Mesendoderm (in vitro differentiated cells): ENCODE results near the gene PWWP3B. TPM values are rescaled to one million over a fixed set of nuclear protein-coding genes. Genes with fewer than 3 reads are reported as not detected.

ENCODE experiments used
- DNase-seq: peaks from one replicate; pipeline ENCODE4 v3.0.0; 2013
- H2AK5ac ChIP-seq: 2 replicates; pipeline ENCODE4 v1.6.1; 2013; ENCODE audit warnings: low read length, inconsistent platforms
- H2BK120ac ChIP-seq: 2 replicates; pipeline ENCODE4 v1.6.1; 2013; ENCODE audit warnings: low read depth, mild to moderate bottlenecking, low read length, moderate library complexity, mixed read lengths
- H2BK15ac ChIP-seq: replicated peaks from 2 replicates; pipeline ENCODE4 v1.6.1; 2013; ENCODE audit warnings: low read depth, mild to moderate bottlenecking, moderate library complexity
- H2BK5ac ChIP-seq: 2 replicates; pipeline ENCODE4 v1.6.1; 2013; ENCODE audit warnings: low read length, inconsistent platforms
- H3K18ac ChIP-seq: 2 replicates; pipeline ENCODE4 v1.6.1; 2013; ENCODE audit warnings: mild to moderate bottlenecking, low read length, mixed read lengths
- H3K23ac ChIP-seq: one replicate; pipeline ENCODE4 v1.6.1; 2013; ENCODE audit warnings: low read length
- H3K27ac ChIP-seq: 2 replicates; pipeline ENCODE4 v1.5.1; 2013; ENCODE audit warnings: low read depth, mild to moderate bottlenecking, inconsistent platforms, low read length, moderate library complexity
- H3K27me3 ChIP-seq: 2 replicates; pipeline ENCODE4 v1.6.1; 2013; ENCODE audit warnings: low read length, control low read depth, mild to moderate bottlenecking, inconsistent platforms; ENCODE audit not compliant: insufficient read depth, poor library complexity
- H3K36me3 ChIP-seq: 2 replicates; pipeline ENCODE4 v1.6.1; 2013; ENCODE audit warnings: low read length, inconsistent platforms; ENCODE audit not compliant: control insufficient read depth, insufficient read depth
- H3K4ac ChIP-seq: one replicate; pipeline ENCODE4 v1.6.1; 2013; ENCODE audit warnings: low read depth, mild to moderate bottlenecking, low read length, moderate library complexity
- H3K4me1 ChIP-seq: 2 replicates; pipeline ENCODE4 v1.6.1; 2013; ENCODE audit warnings: low read depth, low read length, inconsistent platforms; ENCODE audit not compliant: control insufficient read depth
- H3K4me2 ChIP-seq: 2 replicates; pipeline ENCODE4 v1.6.1; 2013; ENCODE audit warnings: low read length
- H3K4me3 ChIP-seq: 2 replicates; pipeline ENCODE4 v1.5.1; 2013; ENCODE audit warnings: mild to moderate bottlenecking, low read length
- H3K56ac ChIP-seq: one replicate; pipeline ENCODE4 v1.6.1; 2013; ENCODE audit warnings: low read length
- H3K79me1 ChIP-seq: 2 replicates; pipeline ENCODE4 v1.6.1; 2013; ENCODE audit warnings: low read length, inconsistent platforms
- H3K79me2 ChIP-seq: 2 replicates; pipeline ENCODE4 v1.6.1; 2013; ENCODE audit warnings: mild to moderate bottlenecking, low read length; ENCODE audit not compliant: control insufficient read depth, insufficient read depth
- H3K9ac ChIP-seq: 2 replicates; pipeline ENCODE4 v1.6.1; 2013; ENCODE audit warnings: low read length, inconsistent platforms
- H4K5ac ChIP-seq: one replicate; pipeline ENCODE4 v1.6.1; 2013; ENCODE audit warnings: low read length
- H4K8ac ChIP-seq: one replicate; pipeline ENCODE4 v1.6.1; 2013; ENCODE audit warnings: low read depth, mild to moderate bottlenecking, control low read depth, low read length, moderate library complexity
- WGBS: extraction: QIAGEN DNeasy Blood & Tissue Kit; methylation state at CpG from one replicate; pipeline ENCODE4 v1.1.7; 2013; ENCODE audit warnings: low lambda C conversion rate, missing lambda C conversion rate; ENCODE audit not compliant: insufficient coverage; ENCODE audit errors: extremely low coverage; 5-methylcytosine and 5-hydroxymethylcytosine counted together
- polyA plus RNA-seq, 2 experiments: library from polyadenylated mRNA; stranded (reverse); fragments of 200-250 nt; gene quantifications; one replicate each; pipeline ENCODE4 v1.2.3, GENCODE V29; 2013

PWWP3B gene
- 0.46 TPM for polyA plus RNA-seq (2013, experiment 1 of 2)
- polyA plus RNA-seq (2013, experiment 2 of 2), result 0.46 TPM

DNA sequence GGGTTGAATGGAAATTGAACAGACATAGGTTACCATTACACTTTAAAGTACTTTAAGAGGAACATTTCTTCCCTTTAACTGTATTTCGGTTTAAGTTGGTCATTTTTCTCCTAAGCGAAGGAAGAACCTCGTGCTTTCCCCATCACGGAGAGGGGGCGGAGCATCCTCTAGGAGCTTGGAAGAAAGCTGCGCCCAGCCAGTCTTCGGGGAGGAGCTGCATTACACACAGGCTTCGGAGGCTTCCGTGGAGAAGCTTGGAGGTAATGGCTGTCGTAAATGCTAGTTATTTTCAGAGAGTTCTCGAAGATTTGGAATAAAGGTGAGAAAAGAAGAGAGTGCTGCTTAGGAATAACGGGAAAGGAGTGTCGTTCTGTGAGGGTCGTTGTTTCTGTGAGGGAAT lies at the start of gene PWWP3B:
TSS of gene PWWP3B (plus strand) at position 199 of the 400 bp plus-strand sequence. CDS start 37,128 bp downstream, outside the sequence.
- Histone ChIP-seq H3K9ac (peak within 1 kb of the TSS; percentile 38), H2BK15ac (no peak within 1 kb of the TSS), H3K36me3 (no peaks in the 10 kb centered on the region), H3K4me3 (no peak within 1 kb of the TSS), H3K23ac (no peak within 1 kb of the TSS), H3K79me2 (no peaks in the 10 kb centered on the region), H3K79me1 (no peaks in the 10 kb centered on the region), H3K4me2 (no peak within 1 kb of the TSS), H4K5ac (no peak within 1 kb of the TSS), H3K18ac (no peak within 1 kb of the TSS), H3K4ac (no peak within 1 kb of the TSS), H2BK5ac (no peak within 1 kb of the TSS), H3K27ac (no peak within 1 kb of the TSS), H4K8ac (no peak within 1 kb of the TSS), H2BK120ac (no peak within 1 kb of the TSS), H3K56ac (no peak within 1 kb of the TSS), H2AK5ac (no peak within 1 kb of the TSS), H3K27me3 (no peaks in the 10 kb centered on the region), H3K4me1 (no peaks in the 10 kb centered on the region)
- peak; percentile 72 for DNase-seq
- no CpG with 5 or more reads among the region's 14 CpGs for WGBS

DNA sequence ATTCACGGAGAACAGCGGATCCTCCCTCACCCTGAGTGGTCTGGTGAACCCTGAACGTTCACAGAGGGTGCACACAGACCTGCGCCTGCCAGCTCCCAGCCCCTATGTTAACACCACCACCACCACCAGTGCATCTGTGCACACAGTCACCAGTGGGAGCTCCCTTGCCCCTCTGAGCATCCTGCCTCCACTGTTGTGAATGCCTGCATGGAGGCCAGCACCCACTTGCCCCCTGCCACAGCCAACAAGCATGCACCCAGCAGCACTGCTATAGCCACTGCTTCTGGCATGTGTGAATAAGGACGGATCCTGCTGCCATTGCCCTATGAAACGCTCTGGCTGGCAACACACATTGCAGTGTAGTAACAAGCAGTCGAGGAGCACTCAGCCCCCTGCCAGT lies 29.1 kb upstream of the PWWP3B start:
- no peak overlapping the region for H3K4me3 ChIP-seq
- no peak overlapping the region for H3K9ac ChIP-seq
- no peaks in the 10 kb centered on the region for H3K79me1 ChIP-seq
- H2BK5ac ChIP-seq, result no peak overlapping the region
- no peaks in the 10 kb centered on the region for H3K4me1 ChIP-seq
- no peaks in the 10 kb centered on the region for H3K79me2 ChIP-seq
- no peaks in the 10 kb centered on the region for H3K36me3 ChIP-seq
- no peaks in the 10 kb centered on the region for H3K27me3 ChIP-seq
- H2BK15ac ChIP-seq, result no peak overlapping the region
- no peak overlapping the region for H2BK120ac ChIP-seq
- H3K56ac ChIP-seq, result no peak overlapping the region
- no peak overlapping the region for H3K27ac ChIP-seq
- H4K8ac ChIP-seq, result no peak overlapping the region
- no CpG with 5 or more reads among the region's 7 CpGs for WGBS
- no peak overlapping the region for H3K4me2 ChIP-seq
- DNase-seq, result no peak
- H3K18ac ChIP-seq, result no peak overlapping the region
- H4K5ac ChIP-seq, result no peak overlapping the region
- no peak overlapping the region for H3K4ac ChIP-seq
- H3K23ac ChIP-seq, result no peak overlapping the region
- no peak overlapping the region for H2AK5ac ChIP-seq

DNA sequence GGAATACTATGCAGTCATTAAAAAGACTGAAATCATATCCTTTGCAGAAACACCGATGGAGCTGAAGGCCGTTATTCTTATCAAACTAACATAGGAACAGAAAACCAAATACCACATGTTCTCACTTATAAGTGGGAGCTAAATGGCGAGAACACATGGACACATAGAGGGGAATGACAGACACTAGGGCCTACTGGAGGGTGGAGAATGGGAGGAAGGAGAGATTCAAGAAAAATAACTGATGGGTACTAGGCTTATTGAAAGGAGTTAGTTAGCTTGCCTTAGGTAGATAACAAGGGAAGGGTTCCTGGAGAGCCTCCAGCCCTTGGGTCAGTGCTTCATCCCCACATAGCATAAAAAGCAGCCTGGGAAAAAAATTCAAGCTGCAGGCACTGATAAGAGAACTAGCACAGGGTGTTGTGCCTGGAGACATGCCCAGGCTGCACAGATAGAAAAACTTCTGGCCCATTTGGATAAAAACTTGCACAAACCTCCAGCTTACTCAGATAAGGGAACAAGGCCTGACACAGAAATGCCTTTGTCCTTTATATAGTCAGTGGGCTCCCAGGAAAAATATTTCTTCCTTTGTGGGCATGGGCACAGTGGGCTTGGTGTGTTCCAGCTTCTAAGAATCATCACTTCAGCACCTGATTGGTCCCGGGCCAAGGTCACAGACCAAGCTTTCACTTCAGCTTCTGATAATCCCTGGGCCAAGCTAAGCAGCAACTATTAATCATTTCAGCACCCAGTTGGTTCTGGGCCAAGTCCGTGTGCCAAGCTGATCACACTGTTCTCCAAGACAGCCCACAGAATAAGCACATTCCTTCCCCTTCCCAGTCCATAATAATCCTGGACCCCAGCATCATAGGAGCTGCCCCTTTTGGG lies 23.1 kb upstream of the PWWP3B start:
- H3K27ac ChIP-seq, result no peak overlapping the region
- no peaks in the 10 kb centered on the region for H3K36me3 ChIP-seq
- H3K27me3 ChIP-seq, result no peaks in the 10 kb centered on the region
- DNase-seq, result no peak
- no peaks in the 10 kb centered on the region for H3K79me2 ChIP-seq
- no peak overlapping the region for H3K4ac ChIP-seq
- no peak overlapping the region for H3K4me2 ChIP-seq
- H2BK5ac ChIP-seq, result no peak overlapping the region
- H2BK15ac ChIP-seq, result no peak overlapping the region
- no peak overlapping the region for H3K18ac ChIP-seq
- no peaks in the 10 kb centered on the region for H3K4me1 ChIP-seq
- H3K9ac ChIP-seq, result no peak overlapping the region
- H3K23ac ChIP-seq, result no peak overlapping the region
- H4K8ac ChIP-seq, result no peak overlapping the region
- no peak overlapping the region for H2AK5ac ChIP-seq
- no peak overlapping the region for H3K56ac ChIP-seq
- no peak overlapping the region for H2BK120ac ChIP-seq
- no peak overlapping the region for H4K5ac ChIP-seq
- WGBS, result no CpG with 5 or more reads among the region's 5 CpGs
- H3K4me3 ChIP-seq, result no peak overlapping the region
- H3K79me1 ChIP-seq, result no peaks in the 10 kb centered on the region

DNA sequence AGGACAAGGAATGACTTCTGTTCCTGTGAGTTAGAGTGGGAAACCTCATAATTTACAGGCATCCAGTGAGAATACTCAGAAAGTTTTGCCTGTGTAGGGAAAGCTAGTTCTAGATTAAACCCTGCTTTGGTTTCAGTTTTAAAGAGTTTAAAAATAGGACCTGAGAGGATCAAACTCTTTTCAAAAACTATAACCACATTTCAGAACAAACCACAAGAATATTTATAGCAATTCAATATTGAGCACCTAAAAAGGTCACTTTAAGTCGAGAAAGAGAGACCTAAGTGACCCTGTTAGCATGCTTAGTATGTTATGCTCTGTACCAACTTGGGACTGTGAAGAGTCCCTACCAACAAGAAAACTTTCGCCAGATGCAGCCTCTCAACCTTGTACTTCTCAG lies 17.4 kb upstream of the PWWP3B start:
- no peak overlapping the region for H2BK5ac ChIP-seq
- H3K79me1 ChIP-seq, result no peaks in the 10 kb centered on the region
- H3K23ac ChIP-seq, result no peak overlapping the region
- no peak overlapping the region for H3K4me3 ChIP-seq
- H3K27me3 ChIP-seq, result no peaks in the 10 kb centered on the region
- no peak overlapping the region for H4K8ac ChIP-seq
- no peak overlapping the region for H3K56ac ChIP-seq
- DNase-seq, result no peak
- no peak overlapping the region for H3K4ac ChIP-seq
- no peak overlapping the region for H2BK15ac ChIP-seq
- H3K18ac ChIP-seq, result no peak overlapping the region
- H3K27ac ChIP-seq, result no peak overlapping the region
- no peaks in the 10 kb centered on the region for H3K79me2 ChIP-seq
- H3K4me1 ChIP-seq, result no peaks in the 10 kb centered on the region
- WGBS, result no CpG with 5 or more reads among the region's 2 CpGs
- no peak overlapping the region for H2BK120ac ChIP-seq
- no peak overlapping the region for H3K4me2 ChIP-seq
- H4K5ac ChIP-seq, result no peak overlapping the region
- no peak overlapping the region for H3K9ac ChIP-seq
- H2AK5ac ChIP-seq, result no peak overlapping the region
- H3K36me3 ChIP-seq, result no peaks in the 10 kb centered on the region

DNA sequence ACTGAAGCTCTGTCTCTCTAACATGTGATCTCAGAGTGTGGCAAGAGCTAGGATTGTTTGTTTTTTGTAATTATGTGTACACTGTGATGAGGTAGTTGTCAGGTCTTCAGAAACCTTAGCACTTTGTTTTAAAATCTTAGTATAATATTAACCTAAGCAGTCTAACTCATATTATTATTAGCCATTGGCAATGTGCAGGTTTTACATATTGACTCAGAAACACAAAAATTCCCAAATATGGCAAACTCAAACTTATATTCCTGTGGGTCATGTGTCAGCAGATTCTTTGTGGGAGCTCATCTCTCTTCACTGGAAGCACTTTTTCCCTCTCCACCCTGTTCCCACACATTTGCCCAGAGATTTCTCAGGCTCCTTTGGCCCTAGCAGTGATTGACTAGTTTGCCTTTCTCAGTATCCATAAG lies 8.2 kb upstream of the PWWP3B start:
- no peaks in the 10 kb centered on the region for H3K36me3 ChIP-seq
- H3K4ac ChIP-seq, result no peak overlapping the region
- H4K5ac ChIP-seq, result no peak overlapping the region
- H3K27ac ChIP-seq, result no peak overlapping the region
- no peak overlapping the region for H4K8ac ChIP-seq
- H3K4me2 ChIP-seq, result no peak overlapping the region
- H3K4me3 ChIP-seq, result no peak overlapping the region
- no peak overlapping the region for H3K56ac ChIP-seq
- no peaks in the 10 kb centered on the region for H3K79me2 ChIP-seq
- no peak overlapping the region for H3K9ac ChIP-seq
- no peaks in the 10 kb centered on the region for H3K27me3 ChIP-seq
- H2BK120ac ChIP-seq, result no peak overlapping the region
- H3K23ac ChIP-seq, result no peak overlapping the region
- no peak overlapping the region for H3K18ac ChIP-seq
- H2AK5ac ChIP-seq, result no peak overlapping the region
- no peaks in the 10 kb centered on the region for H3K79me1 ChIP-seq
- no peak overlapping the region for H2BK15ac ChIP-seq
- H3K4me1 ChIP-seq, result no peaks in the 10 kb centered on the region
- no peak for DNase-seq
- no peak overlapping the region for H2BK5ac ChIP-seq

DNA sequence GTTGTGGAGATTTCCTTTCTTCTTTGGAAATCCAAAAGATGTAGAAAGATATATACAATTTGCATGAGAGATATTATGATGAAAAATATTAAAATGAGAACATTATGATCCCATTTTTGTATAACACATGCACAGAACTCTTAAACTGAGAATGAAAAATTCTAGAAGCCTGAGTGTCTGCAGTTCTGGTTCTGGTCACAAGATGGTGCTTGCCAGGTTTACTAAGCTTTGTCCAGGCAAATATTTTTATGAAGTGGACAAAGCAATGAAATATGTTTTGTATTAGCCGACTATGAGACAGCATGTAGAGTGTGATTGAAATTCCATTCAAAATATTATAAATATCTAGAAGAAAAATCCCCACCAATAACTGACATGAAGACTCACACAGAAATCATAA lies 2.2 kb downstream of the PWWP3B start:
- no peaks in the 10 kb centered on the region for H3K4me1 ChIP-seq
- no peaks in the 10 kb centered on the region for H3K79me1 ChIP-seq
- no peak overlapping the region for H3K23ac ChIP-seq
- WGBS, result no CpG with 5 or more reads among the region's 1 CpG
- no peak overlapping the region for H3K18ac ChIP-seq
- no peak overlapping the region for H3K4me2 ChIP-seq
- H4K5ac ChIP-seq, result no peak overlapping the region
- peak; percentile 0 for DNase-seq
- H4K8ac ChIP-seq, result no peak overlapping the region
- no peak overlapping the region for H2BK120ac ChIP-seq
- no peaks in the 10 kb centered on the region for H3K79me2 ChIP-seq
- H3K36me3 ChIP-seq, result no peaks in the 10 kb centered on the region
- no peak overlapping the region for H2BK5ac ChIP-seq
- H3K9ac ChIP-seq, result no peak overlapping the region
- H3K27ac ChIP-seq, result no peak overlapping the region
- H3K4ac ChIP-seq, result no peak overlapping the region
- no peak overlapping the region for H2BK15ac ChIP-seq
- no peak overlapping the region for H3K4me3 ChIP-seq
- H2AK5ac ChIP-seq, result no peak overlapping the region
- H3K27me3 ChIP-seq, result no peaks in the 10 kb centered on the region
- H3K56ac ChIP-seq, result no peak overlapping the region
